K562 (cell line): ENCODE measurements around the gene NKAIN4. TPM values are rescaled to one million over a fixed set of nuclear protein-coding genes. Genes with fewer than 3 reads are reported as not detected.

Source experiments
- ATAC-seq: fragments of 200-7000 bp; cut with Tn5 transposase; 3 replicates; pipeline ENCODE4 v1.9.1; 2020; ENCODE audit warnings: moderate library complexity
- BruUV-seq: library from RNA; stranded (reverse); fragments of 400-500 nt; replicated peaks from 2 replicates; lab custom pipeline; 2021; lab: Mats Ljungman, UMichigan
- CTCF ChIA-PET: fragments of 300-600 bp; formaldehyde crosslinking; extraction: SDS; loops from one replicate; lab custom pipeline; 2021; ENCODE audit warnings: low intra/inter-chr PET ratio; lab: Yijun Ruan, JAX
- POLR2A ChIA-PET: fragments of 300-600, 350-650 bp; sonication (Branson Sonifier 250); formaldehyde crosslinking; extraction: SDS; loops from one replicate; lab custom pipeline; 2021; ENCODE audit warnings: antibody characterized with exemption, inconsistent platforms; lab: Yijun Ruan, JAX
- DNase-seq, 4 experiments: peaks; one replicate each; pipeline versions ENCODE4 v3.0.0 to v3.0.0-alpha.2; 2011 to 2018; ENCODE audit warnings: low spot score in 3 of 4, mixed read lengths in 3 of 4; ENCODE audit errors: extremely low read depth in 1 of 4
- FAIRE-seq: peaks from 2 replicates; lab custom pipeline; 2011; peaks lifted over from hg19 to GRCh38; lab: Jason Lieb, UNC
- H2AFZ ChIP-seq: 2 replicates; pipeline ENCODE4 v1.6.0; 2011; ENCODE audit warnings: low read depth, low read length, control low read depth, inconsistent platforms
- H3K27ac ChIP-seq: fragments of 200-600 bp; 3 replicates; pipeline ENCODE4 v1.8.0; 2011; ENCODE audit warnings: low read depth, mild to moderate bottlenecking, control low read depth, inconsistent platforms, low read length, moderate library complexity, mixed read lengths; ENCODE audit errors: extremely low read depth
- H3K27me3 ChIP-seq, 2 experiments: fragments of 300-600 bp in 1 of 2; 2 replicates in 1 of 2; 3 replicates in 1 of 2; pipeline versions ENCODE4 v1.6.0 to v1.8.0; 2011; ENCODE audit warnings: inconsistent platforms in 2 of 2, low read length in 2 of 2, mild to moderate bottlenecking in 1 of 2, mixed read lengths in 1 of 2, moderate library complexity in 1 of 2; ENCODE audit not compliant: control insufficient read depth in 2 of 2, insufficient read depth in 2 of 2
- H3K36me3 ChIP-seq: fragments of 300-600 bp; 3 replicates; pipeline ENCODE4 v1.8.0; 2011; ENCODE audit warnings: mild to moderate bottlenecking, low read length, inconsistent platforms; ENCODE audit not compliant: control insufficient read depth, insufficient read depth
- H3K4me1 ChIP-seq, 2 experiments: fragments of 200-600 bp in 1 of 2; replicated peaks in 1 of 2; 2 replicates in 1 of 2; 3 replicates in 1 of 2; pipeline versions ENCODE4 v1.5.1 to v1.8.0; 2011; ENCODE audit warnings: inconsistent platforms in 2 of 2, low read length in 2 of 2, mild to moderate bottlenecking in 1 of 2, mixed read lengths in 1 of 2, moderate library complexity in 1 of 2; ENCODE audit not compliant: control insufficient read depth in 2 of 2, insufficient read depth in 2 of 2
- H3K4me2 ChIP-seq: 2 replicates; pipeline ENCODE4 v1.6.1; 2011; ENCODE audit warnings: low read length, control low read depth, inconsistent platforms, mixed read lengths; ENCODE audit not compliant: insufficient read depth
- H3K4me3 ChIP-seq: fragments of 200-600 bp; sonication (generic), shearing (Covaris generic); 2 replicates; pipeline ENCODE4 v1.5.1; 2016; ENCODE audit warnings: control low read depth, inconsistent platforms
- H3K79me2 ChIP-seq: fragments of 200-600 bp; 3 replicates; pipeline ENCODE4 v1.8.0; 2011; ENCODE audit warnings: low read length, inconsistent platforms; ENCODE audit not compliant: control insufficient read depth, insufficient read depth
- H3K9ac ChIP-seq, 2 experiments: 2 replicates each; pipeline versions ENCODE4 v1.6.0 to v1.6.1; 2011; ENCODE audit warnings: low read depth in 2 of 2, low read length in 2 of 2, control low read depth in 1 of 2, inconsistent platforms in 1 of 2, mild to moderate bottlenecking in 1 of 2, mixed read lengths in 1 of 2; ENCODE audit not compliant: insufficient read depth in 1 of 2
- H3K9me1 ChIP-seq: one replicate; pipeline ENCODE4 v1.6.0; 2011; ENCODE audit warnings: inconsistent platforms, mild to moderate bottlenecking, low read length, moderate library complexity; ENCODE audit not compliant: control insufficient read depth, insufficient read depth
- H3K9me3 ChIP-seq: replicated peaks from 2 replicates; pipeline ENCODE4 v1.5.1; 2011; ENCODE audit warnings: low read depth, low read length, inconsistent platforms; ENCODE audit not compliant: control insufficient read depth, insufficient read depth
- H4K20me1 ChIP-seq: replicated peaks from 2 replicates; pipeline ENCODE4 v1.6.1; 2011; ENCODE audit warnings: low read length, inconsistent platforms, mixed read lengths; ENCODE audit not compliant: control insufficient read depth, insufficient read depth
- POLR2A ChIP-seq: fragments of 450-650 bp; conservative IDR thresholded peaks from 2 replicates; pipeline ENCODE4 v1.6.1; 2016
- POLR2G ChIP-seq: fragments of 200-400 bp; formaldehyde crosslinking; IDR thresholded peaks from 2 replicates; pipeline ENCODE4 v1.6.1; 2017; ENCODE audit warnings: low read depth, mild to moderate bottlenecking, antibody characterized with exemption, low read length, moderate library complexity
- POLR2H ChIP-seq: IDR thresholded peaks from 2 replicates; pipeline ENCODE4 v1.6.1; 2016; ENCODE audit warnings: missing genetic modification characterization, low read depth, mild to moderate bottlenecking, control low read depth, missing compliant biosample characterization, moderate library complexity
- RBFOX2 ChIP-seq: fragments of 200-400 bp; formaldehyde crosslinking; IDR thresholded peaks from 2 replicates; pipeline ENCODE4 v1.6.1; 2017; ENCODE audit warnings: low read depth, mild to moderate bottlenecking, low read length, moderate library complexity
- RBM22 ChIP-seq: fragments of 200-400 bp; formaldehyde crosslinking; IDR thresholded peaks from 2 replicates; pipeline ENCODE4 v1.6.1; 2018; ENCODE audit warnings: low read length, low read depth; ENCODE audit not compliant: poor library complexity, severe bottlenecking
- SIN3A ChIP-seq, 2 experiments: fragments of 150-350 bp in 1 of 2; IDR thresholded peaks; 2 replicates each; pipeline ENCODE4 v1.6.1; 2011 to 2016; ENCODE audit warnings: borderline replicate concordance in 2 of 2, low read depth in 2 of 2, low read length in 2 of 2, mild to moderate bottlenecking in 2 of 2, moderate library complexity in 2 of 2; ENCODE audit not compliant: control insufficient read depth in 1 of 2
- U2AF1 ChIP-seq: fragments of 200-400 bp; formaldehyde crosslinking; optimal IDR thresholded peaks from 2 replicates; pipeline ENCODE3; 2017; ENCODE audit warnings: mild to moderate bottlenecking, low read depth, low read length, moderate library complexity
- ZKSCAN3 ChIP-seq: fragments of 250-450 bp; sonication (Bioruptor Pico); IDR thresholded peaks from 2 replicates; pipeline ENCODE4 v1.4.0; 2020
- WGBS: fragments of 100-300 bp; shearing (Covaris generic); methylation state at CpG from one replicate; pipeline ENCODE4 v1.1.6; 2016; ENCODE audit warnings: low coverage, mixed read lengths; ENCODE audit not compliant: insufficient coverage; ENCODE audit errors: missing lambda C conversion rate; 5-methylcytosine and 5-hydroxymethylcytosine counted together
- in situ Hi-C: fragments of 300-500 bp; cut with MboI; formaldehyde crosslinking; loops from 4 replicates; pipeline ENCODE4 v1.15.0; 2018; ENCODE audit warnings: inconsistent platforms, mixed read lengths
- intact Hi-C: fragments of 100-400 bp; cut with micrococcal nuclease; formaldehyde crosslinking; loops from 2 replicates; pipeline ENCODE4 v1.14.2; 2022
- polyA plus RNA-seq, 8 experiments: library from polyadenylated mRNA; depleted of rRNA in 4 of 8; stranded (reverse) in 5 of 8; unstranded in 3 of 8; fragments of >200 nt; fragmentation: Nextera tagmentation in 2 of 8; fragmentation: Illumina TruSeq in 1 of 8; extraction: Ambion mirVana in 2 of 8; extraction: Trizol in 1 of 8; gene quantifications; 2 replicates each; pipeline versions ENCODE4 v1.2.1 to v1.2.3, GENCODE V29; 2011 to 2014; ENCODE audit warnings: inconsistent platforms in 1 of 8, missing spikeins in 1 of 8
- total RNA-seq, 7 experiments: library from RNA; depleted of rRNA in 6 of 7; stranded (reverse); fragments of >200 nt in 6 of 7; fragmentation: Illumina TruSeq in 2 of 7; extraction: Trizol in 2 of 7; gene quantifications; 2 replicates each; pipeline versions ENCODE4 v1.2.1 to v1.2.3, GENCODE V29; 2011 to 2021; ENCODE audit warnings: low replicate concordance in 1 of 7
- TF ChIP-seq, protein P1 (sequence below): fragments of 450-650 bp; IDR thresholded peaks from 2 replicates; pipeline ENCODE4 v1.6.1; 2016; ENCODE audit warnings: mild to moderate bottlenecking
- TF ChIP-seq, protein P2 (sequence below): fragments of 250-450 bp; sonication (Bioruptor Pico); IDR thresholded peaks from 2 replicates; pipeline ENCODE4 v1.4.0; 2020; ENCODE audit warnings: mild to moderate bottlenecking

Gene NKAIN4
- total and polyA plus RNA-seq, 9 of the 15 experiments (the other 6 are each of a cell fraction or from before 2014, with no cell fraction given), result not detected

DNA sequence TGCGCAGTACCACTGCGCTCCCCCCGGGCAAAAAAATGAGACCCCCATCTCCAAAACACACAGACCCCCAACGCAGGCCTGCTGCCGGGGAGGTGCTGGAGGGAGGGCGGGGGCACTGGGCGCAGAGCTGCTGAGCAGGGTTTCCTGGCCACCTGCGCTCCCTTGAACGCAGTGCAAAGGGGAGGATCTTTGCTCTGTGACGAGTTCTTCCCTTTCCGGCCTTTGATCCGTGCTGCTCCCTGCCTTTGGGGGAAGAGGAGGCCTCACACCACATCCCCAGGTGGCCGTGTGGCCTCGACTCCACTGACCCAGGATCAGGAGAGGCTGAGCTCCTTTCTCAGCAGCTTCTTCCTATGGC, 29.8 kb upstream of the NKAIN4 start:
- in situ Hi-C loops (no loop called here), intact Hi-C loops (no loop called here)
- 0 out of 2 replicates have a peak, but pooled peaks cover 5% of the 10 kb centered on the region for H4K20me1 ChIP-seq
- H3K9me3 ChIP-seq, result no peaks in the 10 kb centered on the region
- ATAC-seq, result no peak
- H3K4me3 ChIP-seq, result no peak overlapping the region
- TF ChIP-seq POLR2A (0 out of 2 replicates have a peak, but pooled peaks have one; percentile 20), POLR2G (peak; percentile 15; the same call in 1 of the 2 replicates), ZKSCAN3 (CRISPR knock-in tag) (no peak), RBFOX2 (0 out of 2 replicates have a peak, but pooled peaks have one; percentile 16)
- H3K27me3 ChIP-seq, result no peaks in the 10 kb centered on the region
- H3K9me1 ChIP-seq, result no peaks in the 10 kb centered on the region
- H3K4me1 ChIP-seq, result peaks cover 0 to 30% of the 10 kb centered on the region in 2 experiments; a peak in 2 of 5 replicates
- FAIRE-seq, result no peak
- H3K27ac ChIP-seq, result no peak overlapping the region
- H3K79me2 ChIP-seq, result no peaks in the 10 kb centered on the region
- CTCF ChIA-PET, result no interaction called here
- H3K9ac ChIP-seq, result no peak overlapping the region; a peak in 1 of 4 replicates
- POLR2A ChIA-PET, result interaction anchor here (0.7 to 5.2 kb wide), 3 partner anchors 9 to 51 kb away, joined by 3 to 28 read pairs (median 24); partner anchors contain the start of genes ARFGAP1 and COL20A1
- no peak overlapping the region for H3K4me2 ChIP-seq
- DNase-seq, result no peak
- 88% methylated on average over 8 of the region's 14 CpGs for WGBS
- H2AFZ ChIP-seq, result no peak overlapping the region
- peaks cover 76% of the 10 kb centered on the region; the same call in 2 of the 3 replicates for H3K36me3 ChIP-seq
- no TSS peak for BruUV-seq

DNA sequence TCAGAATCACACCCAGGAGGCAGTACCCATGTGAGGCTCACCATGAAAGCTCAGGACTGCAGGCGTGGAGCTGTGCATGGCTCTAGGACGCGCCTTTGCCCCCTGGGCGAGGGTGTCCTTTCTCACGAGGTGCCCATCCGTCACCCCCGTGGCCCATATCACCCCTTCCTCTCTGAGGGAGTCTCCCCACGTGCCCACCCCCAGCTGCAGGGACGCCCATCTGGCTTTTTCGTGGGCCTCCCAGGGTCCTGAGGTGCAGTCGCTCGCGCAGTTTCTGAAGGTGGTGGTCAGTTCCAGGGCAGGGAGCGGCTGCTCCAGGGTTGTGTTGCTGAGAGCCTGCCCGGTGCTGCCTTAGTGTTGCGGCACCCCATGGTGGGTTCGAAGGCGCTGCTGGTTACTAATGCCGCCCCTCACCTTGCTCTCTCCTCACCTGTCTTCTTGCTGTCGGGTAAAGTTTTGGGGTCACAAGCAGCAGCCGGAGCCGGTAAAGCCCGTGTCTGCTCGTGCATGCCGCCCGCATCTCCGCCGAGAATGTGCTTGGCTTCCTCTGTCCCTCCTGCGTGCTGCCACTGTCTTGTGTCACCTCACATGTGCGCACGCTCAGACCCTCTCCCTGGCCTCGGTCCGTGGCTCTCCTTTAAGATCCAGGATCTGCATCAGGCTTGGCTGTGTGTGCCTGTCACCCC, 29.3 kb upstream of the NKAIN4 start:
- WGBS, result 96% methylated on average over 26 of the region's 33 CpGs
- H3K4me3 ChIP-seq, result no peak overlapping the region
- peaks cover 76% of the 10 kb centered on the region; the same call in 2 of the 3 replicates for H3K36me3 ChIP-seq
- TF ChIP-seq, protein P1, sequence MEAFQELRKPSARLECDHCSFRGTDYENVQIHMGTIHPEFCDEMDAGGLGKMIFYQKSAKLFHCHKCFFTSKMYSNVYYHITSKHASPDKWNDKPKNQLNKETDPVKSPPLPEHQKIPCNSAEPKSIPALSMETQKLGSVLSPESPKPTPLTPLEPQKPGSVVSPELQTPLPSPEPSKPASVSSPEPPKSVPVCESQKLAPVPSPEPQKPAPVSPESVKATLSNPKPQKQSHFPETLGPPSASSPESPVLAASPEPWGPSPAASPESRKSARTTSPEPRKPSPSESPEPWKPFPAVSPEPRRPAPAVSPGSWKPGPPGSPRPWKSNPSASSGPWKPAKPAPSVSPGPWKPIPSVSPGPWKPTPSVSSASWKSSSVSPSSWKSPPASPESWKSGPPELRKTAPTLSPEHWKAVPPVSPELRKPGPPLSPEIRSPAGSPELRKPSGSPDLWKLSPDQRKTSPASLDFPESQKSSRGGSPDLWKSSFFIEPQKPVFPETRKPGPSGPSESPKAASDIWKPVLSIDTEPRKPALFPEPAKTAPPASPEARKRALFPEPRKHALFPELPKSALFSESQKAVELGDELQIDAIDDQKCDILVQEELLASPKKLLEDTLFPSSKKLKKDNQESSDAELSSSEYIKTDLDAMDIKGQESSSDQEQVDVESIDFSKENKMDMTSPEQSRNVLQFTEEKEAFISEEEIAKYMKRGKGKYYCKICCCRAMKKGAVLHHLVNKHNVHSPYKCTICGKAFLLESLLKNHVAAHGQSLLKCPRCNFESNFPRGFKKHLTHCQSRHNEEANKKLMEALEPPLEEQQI, result no peak
- TF ChIP-seq, protein P2, sequence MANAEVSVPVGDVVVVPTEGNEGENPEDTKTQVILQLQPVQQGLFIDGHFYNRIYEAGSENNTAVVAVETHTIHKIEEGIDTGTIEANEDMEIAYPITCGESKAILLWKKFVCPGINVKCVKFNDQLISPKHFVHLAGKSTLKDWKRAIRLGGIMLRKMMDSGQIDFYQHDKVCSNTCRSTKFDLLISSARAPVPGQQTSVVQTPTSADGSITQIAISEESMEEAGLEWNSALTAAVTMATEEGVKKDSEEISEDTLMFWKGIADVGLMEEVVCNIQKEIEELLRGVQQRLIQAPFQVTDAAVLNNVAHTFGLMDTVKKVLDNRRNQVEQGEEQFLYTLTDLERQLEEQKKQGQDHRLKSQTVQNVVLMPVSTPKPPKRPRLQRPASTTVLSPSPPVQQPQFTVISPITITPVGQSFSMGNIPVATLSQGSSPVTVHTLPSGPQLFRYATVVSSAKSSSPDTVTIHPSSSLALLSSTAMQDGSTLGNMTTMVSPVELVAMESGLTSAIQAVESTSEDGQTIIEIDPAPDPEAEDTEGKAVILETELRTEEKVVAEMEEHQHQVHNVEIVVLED (CRISPR knock-in tag), result no peak
- TF ChIP-seq U2AF1, result no peak
- TF ChIP-seq SIN3A (IDR thresholded peaks at IDR 0.05; ENCODE audit: borderline replicate concordance in 2 of 2, control insufficient read depth in 1 of 2, low read depth in 2 of 2, low read length in 2 of 2), result no peak
- TF ChIP-seq POLR2H, result no peak
- TF ChIP-seq RBM22, result peak; percentile 39

More for the DNA sequence above, 29.3 kb upstream of the NKAIN4 start:
- Histone ChIP-seq H3K9me1 (no peaks in the 10 kb centered on the region), H3K9me3 (no peaks in the 10 kb centered on the region), H3K27me3 (no peaks in the 10 kb centered on the region), H3K4me1 (peaks cover 0 to 29% of the 10 kb centered on the region in 2 experiments; a peak in 2 of 5 replicates), H3K27ac (no peak overlapping the region), H4K20me1 (no peaks in the 10 kb centered on the region; the same call in 1 of the 2 replicates), H3K9ac (no peak overlapping the region; a peak in 1 of 4 replicates), H3K79me2 (no peaks in the 10 kb centered on the region), H3K4me2 (no peak overlapping the region), H2AFZ (no peak overlapping the region)
- FAIRE-seq (no peak), ATAC-seq (no peak), DNase-seq (no peak)
- intact Hi-C loops, result no loop called here
- CTCF ChIA-PET, result no interaction called here
- BruUV-seq, result no TSS peak
- in situ Hi-C loops, result no loop called here
- POLR2A ChIA-PET, result interaction anchor here (1.0 to 5.2 kb wide), 4 partner anchors 10 to 400 kb away, joined by 3 to 28 read pairs (median 15); partner anchors contain the start of genes ARFGAP1 and COL20A1
